Activated T-cell treated with anti-CD3 and anti-CD28 coated beads, Interleukin-2, amount 50 U/mL, for 1 hour (primary cell): ENCODE measurements around the gene CCNJL.
"Not testable (repeated sequence)": the region's sequence is repeated elsewhere in the genome, so short reads cannot be mapped to it uniquely, and the experiment has no call there.

Experiments used
- DNase-seq: peaks from one replicate; pipeline ENCODE4 v3.0.0-alpha.2; 2020

CCNJL gene, protein sequence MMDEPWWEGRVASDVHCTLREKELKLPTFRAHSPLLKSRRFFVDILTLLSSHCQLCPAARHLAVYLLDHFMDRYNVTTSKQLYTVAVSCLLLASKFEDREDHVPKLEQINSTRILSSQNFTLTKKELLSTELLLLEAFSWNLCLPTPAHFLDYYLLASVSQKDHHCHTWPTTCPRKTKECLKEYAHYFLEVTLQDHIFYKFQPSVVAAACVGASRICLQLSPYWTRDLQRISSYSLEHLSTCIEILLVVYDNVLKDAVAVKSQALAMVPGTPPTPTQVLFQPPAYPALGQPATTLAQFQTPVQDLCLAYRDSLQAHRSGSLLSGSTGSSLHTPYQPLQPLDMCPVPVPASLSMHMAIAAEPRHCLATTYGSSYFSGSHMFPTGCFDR

DNA sequence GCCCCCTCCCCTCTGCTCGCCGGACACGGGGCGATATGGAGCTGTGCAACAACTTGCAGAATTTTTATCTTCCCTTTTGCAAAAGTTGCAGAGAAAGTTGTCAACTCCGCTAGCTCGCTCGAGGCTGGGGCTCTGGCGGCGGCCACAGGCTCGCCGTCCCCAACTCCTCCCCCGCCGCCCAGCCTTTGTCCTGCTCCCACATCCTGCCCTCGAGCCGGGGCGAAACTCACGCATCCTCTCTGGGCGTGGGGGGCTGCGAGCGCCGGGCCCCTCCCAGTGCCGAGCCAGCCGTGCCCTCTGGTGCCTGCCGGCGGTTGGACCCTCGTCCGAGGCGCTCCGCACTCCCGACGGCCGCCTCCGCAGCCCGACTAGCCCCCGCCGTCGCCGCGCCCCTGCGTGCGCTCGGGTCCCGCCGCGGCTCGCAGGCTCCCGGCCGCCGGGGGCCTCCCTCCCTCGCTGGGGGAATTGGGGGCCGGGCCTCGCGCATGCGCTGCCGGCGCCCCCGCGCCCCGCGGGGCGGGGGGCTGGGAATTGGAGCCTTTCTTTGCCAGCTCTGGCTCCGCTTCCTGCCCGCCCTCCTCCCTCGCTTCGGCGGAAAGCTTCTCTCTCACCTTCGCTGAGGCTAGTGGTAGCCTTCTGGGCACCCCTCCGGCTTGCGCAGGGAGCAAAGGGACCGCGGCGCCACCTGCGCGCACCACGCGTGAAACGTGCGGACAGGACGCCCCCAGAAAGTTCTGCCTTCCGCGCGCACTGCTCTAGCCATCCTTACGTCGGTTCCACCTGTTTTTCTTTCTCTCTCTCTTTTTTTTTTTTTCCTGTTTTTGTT is at the start of gene CCNJL:
Gene CCNJL (minus strand): TSS at position 431 of the 826 bp plus-strand sequence. CDS start 641 bp downstream, outside the sequence.
- DNase-seq = no peak

- DNase-seq = no peak
These were observed 49.4 kb upstream of the CCNJL start for GRCh38 chr5:160361624-160362228.

DNA sequence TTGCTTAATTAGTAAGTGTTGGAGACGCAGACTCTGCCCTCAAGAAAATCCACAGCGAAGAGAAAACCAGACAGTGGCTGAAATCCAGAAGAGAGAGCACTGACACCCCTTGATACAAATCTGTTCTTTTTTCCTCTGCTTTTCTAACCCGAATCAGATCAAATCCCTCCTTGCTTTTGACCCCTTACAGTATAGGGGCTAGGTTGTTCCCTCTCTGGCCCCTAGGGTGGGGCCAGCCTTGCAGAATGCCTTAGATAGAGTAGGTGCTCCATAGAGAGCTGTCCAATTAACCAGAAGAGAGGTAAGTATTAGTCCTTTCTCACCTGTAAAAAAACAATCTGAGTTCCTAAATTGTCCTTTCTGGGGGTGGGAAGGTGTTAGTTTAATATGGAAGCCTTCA is 47.9 kb upstream of the CCNJL start:
- DNase-seq = no peak

GRCh38 chr5:160359816-160360215 is 47.5 kb upstream of the CCNJL start:
- no peak for DNase-seq

DNA sequence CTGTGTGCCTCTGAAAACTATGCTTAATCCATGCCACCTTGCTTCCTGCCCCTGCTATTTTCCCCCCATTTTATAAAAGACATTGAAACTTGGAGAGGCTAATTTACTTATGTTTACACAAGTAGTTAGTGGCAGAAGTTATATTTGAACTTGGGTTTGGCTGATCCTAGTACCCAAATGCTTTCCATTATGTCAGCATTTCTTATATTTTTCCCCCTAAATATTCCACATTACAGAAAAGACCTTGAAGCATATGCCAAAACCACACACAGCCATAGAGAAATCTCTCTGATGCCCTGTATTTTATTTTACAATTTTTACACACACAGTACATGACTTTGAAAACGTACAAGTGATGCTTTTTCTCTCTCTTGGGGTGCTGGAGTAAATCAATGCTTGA is 46.9 kb upstream of the CCNJL start:
- no peak for DNase-seq

- DNase-seq = no peak
These were observed 45.6 kb upstream of the CCNJL start for GRCh38 chr5:160357861-160358411.

- DNase-seq = no peak
These were observed 45.0 kb upstream of the CCNJL start for GRCh38 chr5:160357394-160357793.

DNA sequence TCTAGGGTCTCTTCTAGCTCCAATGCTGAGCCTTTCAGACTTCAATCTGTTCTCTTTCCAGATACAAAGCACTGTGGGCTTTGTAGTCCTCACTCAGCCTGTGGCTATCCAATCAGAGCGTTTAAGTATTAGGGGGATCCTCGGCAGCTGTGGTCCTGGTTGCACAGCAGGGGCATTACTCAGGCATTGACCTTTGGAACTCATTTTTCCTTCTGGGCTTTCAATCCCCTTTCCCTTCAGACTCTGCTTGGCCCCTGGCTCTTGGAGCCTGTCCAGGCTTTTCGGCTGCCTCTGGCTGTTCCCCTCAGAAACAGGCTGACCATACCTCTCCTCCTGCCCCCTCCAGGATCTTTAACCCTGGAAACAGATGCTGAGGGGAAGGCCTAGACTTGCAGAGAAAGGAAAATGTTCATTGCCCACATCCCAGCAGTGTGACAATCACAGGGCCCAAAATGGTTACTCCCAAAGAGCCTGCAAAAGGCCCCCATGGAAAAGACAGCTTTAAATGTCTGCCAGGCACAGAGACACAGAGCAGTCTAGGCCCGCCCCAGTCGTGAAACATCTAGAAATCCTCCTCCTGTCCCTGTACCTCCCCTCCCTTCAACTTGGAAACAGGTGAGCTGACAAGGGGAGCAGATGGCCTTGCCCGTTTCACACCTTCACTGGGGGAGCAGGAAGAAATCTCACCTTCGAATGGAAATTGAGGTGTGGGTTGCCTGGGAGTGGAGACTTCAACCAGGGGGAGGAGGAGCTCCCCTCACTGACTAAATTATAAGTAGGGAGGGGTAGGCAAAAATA is 44.4 kb upstream of the CCNJL start:
- no peak for DNase-seq

- DNase-seq = no peak
These were observed 42.3 kb upstream of the CCNJL start for GRCh38 chr5:160354666-160355065.

DNA sequence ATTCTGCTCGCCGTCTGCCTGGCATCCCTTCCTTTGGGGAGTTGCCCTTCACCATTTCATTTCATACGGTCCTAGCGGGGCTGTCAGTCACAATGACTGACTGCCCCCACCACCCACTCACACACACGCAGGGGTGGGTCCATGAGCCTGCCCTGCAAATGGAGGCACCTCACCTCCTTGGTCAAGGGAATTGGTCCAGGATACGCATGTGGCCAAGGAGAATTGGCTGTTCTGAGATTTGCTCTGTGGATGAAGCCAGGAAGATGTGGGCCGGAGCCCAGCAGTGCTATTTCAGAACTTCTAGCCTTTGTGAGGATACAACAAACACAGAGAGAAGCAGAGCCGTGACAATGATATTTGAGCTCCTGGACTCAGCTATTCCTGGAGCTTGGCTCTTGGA is 41.0 kb upstream of the CCNJL start:
- DNase-seq = no peak

DNA sequence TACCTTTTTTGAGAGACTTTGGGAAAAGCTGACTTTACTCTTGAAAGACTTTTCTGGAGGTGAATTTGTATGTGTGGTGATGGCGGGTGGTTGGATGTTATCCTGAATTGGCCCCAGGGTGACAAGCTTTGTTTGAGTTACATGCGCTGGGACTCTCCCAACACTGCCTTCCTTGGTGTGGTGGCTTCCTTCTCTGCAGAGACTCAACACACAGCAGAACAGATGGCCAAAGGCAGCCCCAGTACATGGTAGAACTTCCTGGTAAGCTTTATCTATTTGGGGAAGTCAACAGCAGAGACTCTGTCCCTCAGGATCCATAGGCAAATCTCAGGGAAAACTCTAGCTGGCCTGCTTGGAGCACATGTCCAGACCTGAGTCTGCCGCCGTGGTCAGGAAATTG is 39.9 kb upstream of the CCNJL start:
- DNase-seq = no peak

DNA sequence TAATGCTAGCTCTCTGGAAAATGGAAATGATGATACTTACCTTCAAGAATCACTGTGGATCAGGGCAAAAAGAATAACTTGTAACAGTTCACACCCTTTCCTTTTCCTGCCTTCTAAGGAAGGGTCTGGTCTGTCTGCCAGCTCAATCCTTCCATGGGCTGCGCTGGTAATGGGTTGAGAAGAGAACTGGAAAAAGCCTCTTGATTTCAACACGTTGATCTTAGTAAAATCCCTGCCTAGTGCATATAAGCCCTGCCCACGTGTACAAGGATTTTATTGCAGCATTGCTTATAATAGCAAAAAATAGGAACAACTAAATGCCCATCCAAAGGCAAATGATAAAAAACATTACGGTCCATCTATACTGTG is 37.6 kb upstream of the CCNJL start:
- DNase-seq = no peak

GRCh38 chr5:160349249-160349934 is 37.0 kb upstream of the CCNJL start:
- DNase-seq = no peak

DNA sequence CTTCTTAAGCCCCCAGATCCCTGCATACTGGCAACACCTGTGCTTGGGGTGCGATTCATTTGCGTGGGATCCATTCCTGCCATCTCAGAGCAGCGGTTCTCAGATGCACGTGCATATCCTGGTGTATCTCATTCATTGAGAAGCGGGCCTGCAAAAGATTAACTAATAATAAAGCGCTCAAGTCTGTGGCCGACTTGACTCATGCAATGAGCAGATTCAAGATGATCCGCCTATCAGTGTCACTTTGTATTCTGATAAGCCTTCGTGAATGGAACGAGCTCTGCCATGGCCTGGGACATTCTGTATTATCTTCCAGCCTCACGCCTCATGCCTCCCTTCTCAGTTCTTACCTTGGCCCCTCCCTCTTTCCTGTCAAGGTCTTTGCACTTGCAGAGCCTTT is 35.7 kb upstream of the CCNJL start:
- DNase-seq = no peak

DNA sequence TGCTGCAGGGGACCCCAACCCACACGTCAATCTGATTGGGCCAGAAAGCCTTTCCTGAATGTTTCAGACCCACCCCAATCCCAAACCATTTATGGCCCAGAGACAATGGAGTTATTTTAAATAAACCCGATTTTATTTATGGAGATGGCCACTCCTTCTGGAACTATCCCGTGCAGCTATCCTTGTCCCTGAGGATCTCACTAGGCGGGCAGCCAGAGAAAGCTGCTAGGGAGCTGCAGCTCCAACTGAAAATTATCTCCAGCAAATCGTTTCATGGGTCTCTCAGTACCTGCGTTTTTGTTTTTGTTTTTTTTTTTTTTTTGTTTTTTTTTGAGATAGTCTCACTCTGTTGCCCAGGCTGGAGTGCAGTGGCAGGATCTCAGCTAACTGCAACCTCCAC is 35.1 kb upstream of the CCNJL start:
- DNase-seq = no peak

GRCh38 chr5:160342413-160342941 is 30.1 kb upstream of the CCNJL start:
- no peak for DNase-seq

DNA sequence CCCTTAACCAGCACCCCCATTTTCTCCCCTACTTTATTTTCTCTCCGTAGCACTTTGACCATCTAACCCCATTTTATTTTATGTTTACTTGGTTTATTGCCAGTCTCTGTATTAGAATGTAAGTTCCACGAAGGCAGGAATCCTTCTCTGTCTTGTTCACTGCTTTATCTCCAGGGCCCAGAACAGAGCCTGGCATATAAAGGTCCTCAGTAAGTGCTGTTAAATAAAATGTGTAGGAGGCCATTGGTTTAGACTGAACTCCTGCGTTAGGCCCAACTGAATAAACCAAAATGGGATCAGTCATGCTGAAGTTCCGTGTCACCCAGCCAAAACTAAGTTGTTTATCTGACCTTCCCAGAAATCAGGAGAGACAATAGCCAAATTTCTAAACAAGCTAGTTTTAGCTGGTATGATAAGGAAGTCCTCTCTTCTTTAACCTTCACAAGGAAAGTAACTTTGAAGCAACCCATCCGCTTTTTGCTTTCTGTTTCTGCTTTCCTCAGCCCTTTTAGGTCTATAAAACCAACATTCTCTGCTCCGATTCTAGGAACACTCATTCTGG is 29.0 kb upstream of the CCNJL start:
- DNase-seq = no peak

DNA sequence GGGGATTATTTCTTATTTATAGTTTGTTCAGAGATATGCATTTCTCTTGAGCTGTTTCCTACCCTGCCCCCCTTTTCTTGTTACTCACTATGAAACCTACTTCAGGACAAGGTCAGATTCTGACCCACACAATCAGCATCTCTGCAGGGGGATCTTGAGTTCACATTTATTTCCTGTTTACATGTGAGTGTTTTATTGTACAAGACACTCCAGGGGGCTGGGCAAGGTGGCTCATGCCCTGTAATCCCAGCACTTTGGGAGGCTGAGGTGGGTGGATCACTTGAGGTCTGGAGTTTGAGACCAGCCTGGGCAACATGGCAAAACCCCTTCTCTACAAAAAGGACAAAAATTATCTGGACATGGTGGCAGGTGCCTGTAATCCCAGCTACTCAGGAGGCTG is 28.1 kb upstream of the CCNJL start:
- DNase-seq = not testable (repeated sequence)

- DNase-seq = no peak
These were observed 27.2 kb upstream of the CCNJL start for GRCh38 chr5:160339406-160340130.

DNA sequence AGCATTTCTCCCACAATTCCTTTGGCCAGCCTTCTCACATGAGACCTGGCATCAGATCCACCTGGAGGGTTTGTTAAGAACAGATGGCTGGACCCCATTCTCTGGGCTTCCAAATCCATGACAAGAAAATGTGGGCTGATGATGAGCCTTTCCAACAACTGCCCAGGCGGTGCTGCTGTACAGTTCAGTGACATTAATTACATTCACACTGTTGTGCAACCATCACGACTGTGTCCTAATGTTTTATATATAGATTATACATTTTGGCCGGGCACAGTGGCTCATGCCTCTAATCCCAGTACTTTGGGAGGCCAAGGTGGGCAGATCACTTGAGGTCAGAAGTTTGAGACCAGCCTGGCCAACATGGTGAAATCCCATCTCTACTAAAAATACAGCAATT is 22.4 kb upstream of the CCNJL start:
- not testable (repeated sequence) for DNase-seq

GRCh38 chr5:160333721-160334120 is 21.4 kb upstream of the CCNJL start:
- DNase-seq = no peak
